Testis (tissue), 3 donors: ENCODE results near the gene HOOK2. TPM values are rescaled to one million over a fixed set of nuclear protein-coding genes. Genes with fewer than 3 reads are reported as not detected.

Experiments
- DNase-seq: peaks from one replicate; pipeline ENCODE4 v3.0.0-alpha.2; 2019
- H3K27ac ChIP-seq, 2 donors: fragments of 200-600 bp; sonication (generic); one replicate each; pipeline ENCODE4 v1.5.1; 2019
- H3K27me3 ChIP-seq: fragments of 200-600 bp; sonication (generic); one replicate; pipeline ENCODE4 v1.5.1; 2019
- H3K36me3 ChIP-seq: fragments of 200-600 bp; sonication (generic); one replicate; pipeline ENCODE4 v1.5.1; 2017; ENCODE audit warnings: low read depth; ENCODE audit errors: missing control alignments
- H3K4me1 ChIP-seq: fragments of 200-600 bp; sonication (generic); one replicate; pipeline ENCODE4 v1.5.1; 2019
- H3K4me3 ChIP-seq, 2 donors: fragments of 200-600 bp; sonication (generic); one replicate each; pipeline ENCODE4 v1.5.1; 2017 to 2019
- H3K9me3 ChIP-seq: fragments of 200-600 bp; sonication (generic); one replicate; pipeline ENCODE4 v1.5.1; 2017
- CTCF ChIP-seq, 3 experiments: fragments of 450-650 bp in 2 of 3; fragments of 200-600 bp in 1 of 3; sonication (generic) in 1 of 3; IDR thresholded peaks; one replicate each; pipeline ENCODE4 v1.5.1; 2016 to 2019; ENCODE audit warnings: antibody characterized with exemption in 3 of 3, mild to moderate bottlenecking in 2 of 3, moderate library complexity in 1 of 3
- POLR2A ChIP-seq: fragments of 450-650 bp; IDR thresholded peaks from one replicate; pipeline ENCODE4 v1.6.1; 2017; ENCODE audit warnings: antibody characterized with exemption, mild to moderate bottlenecking, moderate library complexity
- WGBS, 2 donors: methylation state at CpG; one replicate each; pipeline ENCODE4 v1.1.5; 2018; 5-methylcytosine and 5-hydroxymethylcytosine counted together
- intact Hi-C: fragments of 100-400 bp; cut with DNase I; formaldehyde crosslinking; loops from one replicate; pipeline ENCODE4 v1.15.1; 2023; ENCODE audit warnings: low total_unique reads
- polyA plus RNA-seq: library from polyadenylated mRNA; stranded (reverse); fragments of 350-450 nt; fragmentation: Illumina TruSeq; extraction: RNeasy Lipid Tissue Mini Kit (QIAGEN cat#74804); gene quantifications from one replicate; pipeline ENCODE4 v1.2.3, GENCODE V29; 2014; ENCODE audit warnings: low read depth, low replicate concordance; ENCODE audit not compliant: insufficient read depth
- total RNA-seq, 2 donors: library from RNA; depleted of rRNA; stranded (reverse); fragments of >200 nt; gene quantifications; one replicate each; pipeline ENCODE4 v1.2.3, GENCODE V29; 2016

The HOOK2 gene
- total and polyA plus RNA-seq, 3 donors from 2014 or later = 30.0 to 63.4 (median 54.4) TPM

DNA sequence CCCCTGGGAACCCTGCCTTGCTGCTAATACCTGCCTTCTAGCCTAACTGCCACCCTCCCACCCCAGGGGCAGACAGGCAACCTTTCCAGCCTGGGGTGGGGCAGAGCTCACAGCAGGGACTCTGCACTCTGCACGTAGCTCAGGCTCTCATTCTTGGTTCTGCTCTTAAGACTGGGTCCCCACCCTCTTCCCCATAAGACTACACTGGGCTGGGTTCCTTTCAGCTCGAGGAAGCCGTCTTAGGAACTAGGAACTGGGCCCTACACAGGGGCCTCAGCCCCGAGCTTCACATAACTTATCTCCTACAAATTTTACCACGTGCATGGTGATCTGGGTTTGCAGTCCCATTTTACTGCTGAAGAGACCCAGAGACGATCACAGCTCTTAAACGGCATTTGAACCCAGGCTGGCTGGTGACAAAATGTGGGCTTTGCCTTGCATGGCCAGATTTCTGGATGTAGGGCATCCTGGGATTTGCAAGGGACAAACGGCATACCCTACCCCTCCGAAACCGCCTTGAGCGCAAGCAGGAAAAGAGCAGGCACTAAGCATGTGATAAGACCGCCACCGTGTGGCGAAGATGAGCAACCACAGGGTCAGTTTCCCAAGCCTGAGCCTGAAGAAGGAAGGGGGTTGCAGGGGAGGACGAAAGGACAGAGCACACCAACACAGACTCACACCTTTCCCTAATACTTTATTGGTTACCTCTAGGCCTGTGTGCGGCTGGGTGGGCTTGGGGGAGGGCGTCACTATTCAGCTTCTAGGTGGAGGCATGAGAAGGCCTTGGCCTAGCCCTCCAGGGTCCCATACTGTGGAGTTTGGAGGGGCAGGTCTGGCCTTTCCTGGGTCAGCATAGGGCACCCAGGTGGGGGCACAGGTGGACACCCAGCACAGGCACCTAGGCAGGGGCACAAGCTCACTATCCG is 21.1 kb upstream of the HOOK2 start:
- H3K27me3 ChIP-seq = no peaks in the 10 kb centered on the region
- no peak overlapping the region for H3K4me3 ChIP-seq
- 3 to 10% methylated on average over 15 to 18 of the region's 18 CpGs for WGBS, 2 donors

GRCh38 chr19:12794971-12795381 is 19.6 kb upstream of the HOOK2 start:
- Histone ChIP-seq H3K36me3 (no peaks in the 10 kb centered on the region), H3K27me3 (no peaks in the 10 kb centered on the region), H3K27ac (peak overlapping the region in 1 of 2 donors; percentile 98), H3K4me3 (no peak overlapping the region), H3K4me1 (peaks cover 16% of the 10 kb centered on the region), H3K9me3 (no peaks in the 10 kb centered on the region)
- intact Hi-C loops = loop anchor here (10.0 kb wide), 1 partner anchor 60 kb away; the partner anchor contains the start of genes GET3 and TRIR
- TF ChIP-seq CTCF (IDR thresholded peaks at IDR 0.05) (no peak), POLR2A (no peak)
- 83 to 90% methylated on average over 8 to 9 of the region's 9 CpGs for WGBS, 2 donors
- no peak for DNase-seq

More for the DNA sequence above, 21.1 kb upstream of the HOOK2 start:
- Histone ChIP-seq H3K27ac (peak overlapping the region in 1 of 2 donors; percentile 59), H3K9me3 (no peaks in the 10 kb centered on the region), H3K36me3 (no peaks in the 10 kb centered on the region), H3K4me1 (peaks cover 17% of the 10 kb centered on the region)
- TF ChIP-seq CTCF (IDR thresholded peaks at IDR 0.05) = peak; percentile 89 to 97 (median 94)
- TF ChIP-seq POLR2A = no peak
- DNase-seq = peak; percentile 86
- intact Hi-C loops = loop anchor here (10.0 kb wide), 1 partner anchor 62 kb away; the partner anchor contains the start of genes GET3 and TRIR

DNA sequence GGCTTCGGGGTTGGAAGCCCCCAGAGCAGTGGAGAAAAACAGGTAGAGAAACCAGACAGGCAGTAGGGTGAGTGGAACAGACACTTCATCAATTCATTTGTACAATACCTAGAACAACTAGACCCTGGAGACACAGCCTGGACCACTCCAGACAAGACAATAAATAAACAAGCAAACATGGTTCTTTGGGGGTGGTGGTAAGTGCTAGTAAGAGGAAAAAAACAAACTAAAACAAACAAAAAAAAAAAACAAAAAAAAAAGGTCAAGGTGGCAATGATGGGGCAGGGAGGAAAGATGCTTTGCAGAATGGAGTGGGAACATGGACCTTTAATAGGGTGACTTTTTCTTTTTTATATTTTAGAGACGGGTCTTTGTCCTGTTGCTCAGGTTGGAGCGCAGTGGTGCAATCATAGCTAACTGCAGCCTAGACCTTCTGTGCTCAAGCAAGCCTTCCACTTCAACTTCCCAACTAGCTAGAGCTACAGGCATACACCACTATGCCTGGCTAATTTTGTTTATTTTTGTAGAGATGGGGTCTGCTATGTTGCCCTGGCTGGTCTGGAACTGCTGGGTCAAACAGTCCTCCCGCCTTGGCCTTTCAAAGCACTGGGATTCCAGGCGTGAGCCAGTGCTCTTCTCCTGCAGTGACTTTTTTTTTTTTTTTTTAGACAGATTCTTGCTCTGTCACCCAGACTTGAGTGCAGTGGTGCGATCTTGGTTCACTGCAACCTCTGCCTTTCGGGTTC is 19.0 kb upstream of the HOOK2 start:
- H3K36me3 ChIP-seq = no peaks in the 10 kb centered on the region
- H3K27ac ChIP-seq = peak overlapping the region; percentile 93 to 98
- no peaks in the 10 kb centered on the region for H3K27me3 ChIP-seq
- TF ChIP-seq CTCF (IDR thresholded peaks at IDR 0.05) (no peak), POLR2A (no peak)
- peaks cover 16% of the 10 kb centered on the region for H3K4me1 ChIP-seq
- WGBS, 2 donors = 58 to 68% methylated on average over 7 of the region's 7 CpGs
- H3K9me3 ChIP-seq = no peaks in the 10 kb centered on the region
- no peak for DNase-seq
- intact Hi-C loops = loop anchor here (10.0 kb wide), 1 partner anchor 60 kb away; the partner anchor contains the start of genes GET3 and TRIR
- peak overlapping the region; percentile 75 to 88 for H3K4me3 ChIP-seq

DNA sequence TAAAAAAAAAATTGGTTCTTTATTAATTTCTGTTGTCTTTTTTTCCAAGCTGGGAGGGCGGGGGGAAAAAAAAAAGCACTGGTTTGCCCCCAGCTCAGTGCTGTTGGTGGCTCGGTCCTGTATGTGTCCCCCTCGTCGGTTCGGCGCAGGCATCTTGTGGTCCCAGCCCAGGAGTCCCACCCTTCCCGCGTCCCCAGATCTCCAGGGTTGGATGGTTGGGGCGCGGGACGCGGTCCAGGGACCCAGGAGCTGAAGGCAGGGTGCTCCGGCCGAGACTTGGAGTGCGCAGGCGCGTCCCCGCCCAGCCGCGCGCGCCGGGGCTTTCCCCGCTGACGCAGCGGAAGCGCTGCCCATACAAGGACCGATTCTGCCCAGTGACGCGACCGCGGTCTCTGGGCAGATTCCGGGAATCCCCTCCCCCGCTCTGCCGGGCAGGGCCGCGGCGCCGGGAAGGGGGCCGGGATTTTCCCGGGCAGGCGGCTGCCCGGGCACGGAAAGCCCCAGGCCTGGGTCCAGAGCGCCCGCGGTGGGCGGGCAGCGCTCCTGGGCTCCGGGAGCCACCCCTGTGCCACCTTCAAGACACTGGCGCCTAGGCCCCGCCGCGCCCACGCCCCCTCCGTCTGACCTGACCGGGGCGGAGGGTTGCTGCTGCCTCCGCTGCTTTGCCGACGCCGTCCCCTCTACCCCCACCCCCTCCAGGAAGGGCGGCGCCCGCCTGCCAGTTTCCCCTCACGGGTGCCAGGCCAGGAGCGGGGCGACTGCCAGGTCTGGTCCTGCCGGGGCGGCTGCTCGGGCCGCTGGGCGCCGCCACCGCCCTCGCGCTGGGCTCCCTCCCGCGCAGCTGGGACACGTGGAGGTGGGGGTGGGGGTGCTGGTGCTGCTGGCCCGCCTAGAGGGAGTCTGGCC is 18.2 kb upstream of the HOOK2 start:
- peak; percentile 93 for DNase-seq
- intact Hi-C loops = loop anchor here (10.0 kb wide), 1 partner anchor 59 kb away; the partner anchor contains the start of genes GET3 and TRIR
- Histone ChIP-seq H3K36me3 (no peaks in the 10 kb centered on the region), H3K27me3 (no peaks in the 10 kb centered on the region), H3K9me3 (no peaks in the 10 kb centered on the region), H3K4me1 (peaks cover 24% of the 10 kb centered on the region), H3K4me3 (peak overlapping the region; percentile 75 to 88), H3K27ac (peak overlapping the region; percentile 93 to 98)
- WGBS, 2 donors = 1% methylated on average over 40 to 47 of the region's 81 CpGs
- TF ChIP-seq CTCF (IDR thresholded peaks at IDR 0.05) (no peak), POLR2A (peak; percentile 79)
